IMR-90 (cell line): ENCODE results near the gene ROPN1B.
"Not testable (repeated sequence)": the region's sequence is repeated elsewhere in the genome, so short reads cannot be mapped to it uniquely, and the experiment has no call there.

Experiments used
- CEBPB ChIP-seq: IDR thresholded peaks from 2 replicates; pipeline ENCODE4 v1.6.1; 2012; ENCODE audit warnings: low read depth, low read length, improper control_type of control experiment
- FOS ChIP-seq: fragments of 150-350 bp; IDR thresholded peaks from 2 replicates; pipeline ENCODE4 v1.6.1; 2016; ENCODE audit warnings: low read depth, low read length
- POLR2A ChIP-seq: IDR thresholded peaks from 2 replicates; pipeline ENCODE4 v1.6.1; 2012; ENCODE audit warnings: mild to moderate bottlenecking, low read depth, low read length
- RAD21 ChIP-seq: IDR thresholded peaks from 2 replicates; pipeline ENCODE4 v1.6.1; 2012; ENCODE audit warnings: low read length, improper control_type of control experiment
- RFX5 ChIP-seq: IDR thresholded peaks from 2 replicates; pipeline ENCODE4 v1.8.0; 2012; ENCODE audit warnings: low read depth, mild to moderate bottlenecking, low read length, moderate library complexity
- SMC3 ChIP-seq: fragments of 150-350 bp; IDR thresholded peaks from 2 replicates; pipeline ENCODE4 v1.6.1; 2016; ENCODE audit warnings: low read depth, mild to moderate bottlenecking, antibody characterized with exemption, low read length, moderate library complexity
- TF ChIP-seq, protein P1 (sequence below): conservative IDR thresholded peaks from 2 replicates; pipeline ENCODE4 v1.5.1; 2012; ENCODE audit warnings: mild to moderate bottlenecking, low read depth, low read length, improper control_type of control experiment
- TF ChIP-seq, protein P2 (sequence below): fragments of 150-350 bp; IDR thresholded peaks from 2 replicates; pipeline ENCODE4 v1.6.1; 2017; ENCODE audit warnings: mild to moderate bottlenecking, antibody characterized with exemption, low read length, low read depth

DNA sequence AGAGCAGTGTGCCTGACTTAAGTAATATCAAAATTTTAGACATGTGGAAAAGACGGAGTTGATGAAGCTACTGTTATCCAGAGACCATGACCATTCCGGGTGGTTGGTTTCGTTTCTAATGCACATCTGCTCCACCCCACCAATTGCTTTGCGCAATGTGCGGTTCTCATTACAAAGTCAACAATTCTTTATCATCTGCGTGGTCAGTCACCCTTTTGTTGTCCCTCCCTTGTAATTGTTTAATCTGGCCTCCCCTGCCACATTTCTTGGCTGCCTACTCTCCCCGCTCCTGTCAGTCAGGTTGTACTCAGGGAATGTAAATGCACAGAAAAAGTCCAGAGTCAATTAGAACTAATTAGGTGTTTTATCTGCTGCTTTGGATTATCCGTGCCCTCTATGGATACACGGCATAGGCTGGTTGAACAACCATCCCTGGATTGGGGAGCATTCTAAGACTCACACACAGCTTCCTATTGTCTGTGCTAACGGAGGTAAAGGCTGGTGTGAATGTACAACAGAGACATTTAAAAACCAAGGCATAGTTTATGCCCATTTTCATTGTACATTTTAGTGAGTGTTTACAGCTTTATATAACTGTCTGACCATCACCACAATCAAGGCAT is 33.6 kb upstream of the ROPN1B start:
- TF ChIP-seq, protein P1, sequence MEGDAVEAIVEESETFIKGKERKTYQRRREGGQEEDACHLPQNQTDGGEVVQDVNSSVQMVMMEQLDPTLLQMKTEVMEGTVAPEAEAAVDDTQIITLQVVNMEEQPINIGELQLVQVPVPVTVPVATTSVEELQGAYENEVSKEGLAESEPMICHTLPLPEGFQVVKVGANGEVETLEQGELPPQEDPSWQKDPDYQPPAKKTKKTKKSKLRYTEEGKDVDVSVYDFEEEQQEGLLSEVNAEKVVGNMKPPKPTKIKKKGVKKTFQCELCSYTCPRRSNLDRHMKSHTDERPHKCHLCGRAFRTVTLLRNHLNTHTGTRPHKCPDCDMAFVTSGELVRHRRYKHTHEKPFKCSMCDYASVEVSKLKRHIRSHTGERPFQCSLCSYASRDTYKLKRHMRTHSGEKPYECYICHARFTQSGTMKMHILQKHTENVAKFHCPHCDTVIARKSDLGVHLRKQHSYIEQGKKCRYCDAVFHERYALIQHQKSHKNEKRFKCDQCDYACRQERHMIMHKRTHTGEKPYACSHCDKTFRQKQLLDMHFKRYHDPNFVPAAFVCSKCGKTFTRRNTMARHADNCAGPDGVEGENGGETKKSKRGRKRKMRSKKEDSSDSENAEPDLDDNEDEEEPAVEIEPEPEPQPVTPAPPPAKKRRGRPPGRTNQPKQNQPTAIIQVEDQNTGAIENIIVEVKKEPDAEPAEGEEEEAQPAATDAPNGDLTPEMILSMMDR: not testable (repeated sequence)
- TF ChIP-seq POLR2A, RFX5, SMC3, RAD21, FOS: not testable (repeated sequence)
- peak; percentile 52 for TF ChIP-seq CEBPB
- TF ChIP-seq, protein P2, sequence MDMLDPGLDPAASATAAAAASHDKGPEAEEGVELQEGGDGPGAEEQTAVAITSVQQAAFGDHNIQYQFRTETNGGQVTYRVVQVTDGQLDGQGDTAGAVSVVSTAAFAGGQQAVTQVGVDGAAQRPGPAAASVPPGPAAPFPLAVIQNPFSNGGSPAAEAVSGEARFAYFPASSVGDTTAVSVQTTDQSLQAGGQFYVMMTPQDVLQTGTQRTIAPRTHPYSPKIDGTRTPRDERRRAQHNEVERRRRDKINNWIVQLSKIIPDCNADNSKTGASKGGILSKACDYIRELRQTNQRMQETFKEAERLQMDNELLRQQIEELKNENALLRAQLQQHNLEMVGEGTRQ: not testable (repeated sequence)
